Endothelial cell of umbilical vein (primary cell): ENCODE results near the gene CWC27. TPM values are rescaled to one million over a fixed set of nuclear protein-coding genes. Genes with fewer than 3 reads are reported as not detected.

Source experiments
- BruUV-seq: library from RNA; stranded (reverse); fragments of 400-500 nt; replicated peaks from 2 replicates; lab custom pipeline; 2021; lab: Mats Ljungman, UMichigan
- CTCF ChIA-PET: fragments of 300-600, 350-600 bp; sonication (Branson Sonifier 250); formaldehyde crosslinking; loops from one replicate; lab custom pipeline; 2021; ENCODE audit warnings: antibody characterized with exemption, inconsistent platforms; lab: Charles Lee
- POLR2A ChIA-PET: fragments of 300-600, 350-600 bp; sonication (Branson Sonifier 250); formaldehyde crosslinking; loops from one replicate; lab custom pipeline; 2021; ENCODE audit warnings: antibody characterized with exemption, inconsistent platforms; lab: Charles Lee
- DNase-seq: peaks from one replicate; pipeline ENCODE4 v3.0.0-alpha.2; 2011; ENCODE audit warnings: low read depth, low spot score
- FAIRE-seq: peaks from 2 replicates; lab custom pipeline; 2011; peaks lifted over from hg19 to GRCh38; lab: Jason Lieb, UNC
- H2AFZ ChIP-seq: 2 replicates; pipeline ENCODE4 v1.6.0; 2012; ENCODE audit warnings: low read depth, low read length, control low read depth, inconsistent platforms
- H3K27ac ChIP-seq: 2 replicates; pipeline ENCODE4 v1.5.1; 2011; ENCODE audit warnings: low read depth, mild to moderate bottlenecking, control low read depth, low read length, moderate library complexity; ENCODE audit not compliant: insufficient read depth
- H3K27me3 ChIP-seq, 2 experiments: 2 replicates each; pipeline versions ENCODE4 v1.6.0 to v1.6.1; 2011; ENCODE audit warnings: low read length in 2 of 2, mixed read lengths in 1 of 2; ENCODE audit not compliant: control insufficient read depth in 2 of 2, insufficient read depth in 2 of 2
- H3K36me3 ChIP-seq, 2 experiments: 2 replicates in 1 of 2; 3 replicates in 1 of 2; pipeline ENCODE4 v1.5.1; 2011; ENCODE audit warnings: low read length in 2 of 2, mild to moderate bottlenecking in 1 of 2, moderate library complexity in 1 of 2; ENCODE audit not compliant: control insufficient read depth in 2 of 2, insufficient read depth in 2 of 2; ENCODE audit errors: extremely low read depth in 1 of 2
- H3K4me1 ChIP-seq: 3 replicates; pipeline ENCODE4 v1.5.1; 2011; ENCODE audit warnings: mild to moderate bottlenecking, low read length; ENCODE audit not compliant: control insufficient read depth, insufficient read depth; ENCODE audit errors: extremely low read depth
- H3K4me2 ChIP-seq: 2 replicates; pipeline ENCODE4 v1.6.1; 2011; ENCODE audit warnings: low read length, control low read depth, mixed read lengths; ENCODE audit not compliant: insufficient read depth
- H3K4me3 ChIP-seq, 3 experiments: fragments of 200-600 bp in 1 of 3; sonication (generic), shearing (Covaris generic) in 1 of 3; replicated peaks in 1 of 3; 2 replicates each; pipeline ENCODE4 v1.5.1; 2011 to 2016; ENCODE audit warnings: control low read depth in 3 of 3, low read length in 3 of 3, mild to moderate bottlenecking in 2 of 3, inconsistent platforms in 1 of 3, low read depth in 1 of 3, moderate library complexity in 1 of 3; ENCODE audit not compliant: insufficient read depth in 1 of 3
- H3K79me2 ChIP-seq: 2 replicates; pipeline ENCODE4 v1.6.0; 2012; ENCODE audit warnings: low read length, inconsistent platforms; ENCODE audit not compliant: control insufficient read depth, insufficient read depth
- H3K9ac ChIP-seq: replicated peaks from 2 replicates; pipeline ENCODE3; 2011; ENCODE audit warnings: low read length, control low read depth; ENCODE audit not compliant: insufficient read depth; ENCODE audit errors: extremely low read depth
- H3K9me1 ChIP-seq: replicated peaks from 3 replicates; pipeline ENCODE4 v1.6.0; 2011; ENCODE audit warnings: mild to moderate bottlenecking, low read length; ENCODE audit not compliant: control insufficient read depth, insufficient read depth; ENCODE audit errors: extremely low read depth
- H3K9me3 ChIP-seq: replicated peaks from 2 replicates; pipeline ENCODE4 v1.5.1; 2012; ENCODE audit warnings: low read length, inconsistent platforms; ENCODE audit not compliant: control insufficient read depth, insufficient read depth
- H4K20me1 ChIP-seq: replicated peaks from 2 replicates; pipeline ENCODE3; 2011; ENCODE audit warnings: mild to moderate bottlenecking, low read length; ENCODE audit not compliant: control insufficient read depth, insufficient read depth; ENCODE audit errors: extremely low read depth
- EZH2 ChIP-seq: IDR thresholded peaks from 2 replicates; pipeline ENCODE4 v1.6.1; 2012; ENCODE audit warnings: borderline replicate concordance, low read depth, mild to moderate bottlenecking, moderate library complexity, low read length, inconsistent platforms; ENCODE audit not compliant: severe bottlenecking
- FOS ChIP-seq: IDR thresholded peaks from 2 replicates; pipeline ENCODE4 v1.6.1; 2011; ENCODE audit warnings: mild to moderate bottlenecking, low read length, moderate library complexity, borderline replicate concordance; ENCODE audit not compliant: insufficient read depth
- GATA2 ChIP-seq: IDR thresholded peaks from 2 replicates; pipeline ENCODE4 v1.7.0; 2011; ENCODE audit warnings: low read depth, mild to moderate bottlenecking, moderate library complexity, mixed read lengths, low read length; ENCODE audit not compliant: insufficient read length, insufficient read depth
- JUN ChIP-seq: IDR thresholded peaks from 2 replicates; pipeline ENCODE4 v1.6.1; 2011; ENCODE audit warnings: borderline replicate concordance, low read depth; ENCODE audit not compliant: insufficient read length, insufficient read depth
- MYC ChIP-seq: IDR thresholded peaks from one replicate; pipeline ENCODE4 v1.6.1; 2011; ENCODE audit warnings: mild to moderate bottlenecking, low read depth, low read length
- POLR2A ChIP-seq: IDR thresholded peaks from 2 replicates; pipeline ENCODE4 v1.6.1; 2012; ENCODE audit warnings: low read depth, mild to moderate bottlenecking, control low read depth, low read length
- POLR2AphosphoS5 ChIP-seq: IDR thresholded peaks from 2 replicates; pipeline ENCODE4 v1.6.1; 2012; ENCODE audit warnings: low read depth, mild to moderate bottlenecking, control low read depth, low read length, moderate library complexity; ENCODE audit not compliant: insufficient read depth
- dilution Hi-C: fragments of 300-500 bp; cut with MboI; formaldehyde crosslinking; loops from one replicate; pipeline ENCODE4 v1.15.0; 2019; ENCODE audit warnings: low sequenced_read_pairs; ENCODE audit not compliant: extremely low pct_ligation_motif_present
- intact Hi-C: fragments of 100-400 bp; cut with micrococcal nuclease; formaldehyde crosslinking; loops from one replicate; pipeline ENCODE4 v1.10.0; 2022
- polyA plus RNA-seq, 4 experiments: library from polyadenylated mRNA; depleted of rRNA in 3 of 4; stranded (reverse) in 3 of 4; unstranded in 1 of 4; fragments of >200 nt; gene quantifications; 2 replicates each; pipeline versions ENCODE4 v1.2.1 to v1.2.3, GENCODE V29; 2011 to 2012; ENCODE audit warnings: missing spikeins in 1 of 4
- total RNA-seq: library from RNA; stranded (reverse); gene quantifications from 2 replicates; pipeline ENCODE4 v1.2.3, GENCODE V29; 2021
- TF ChIP-seq, protein P1 (sequence below): IDR thresholded peaks from 2 replicates; pipeline ENCODE4 v1.6.1; 2011; ENCODE audit not compliant: insufficient read depth, insufficient read length
- TF ChIP-seq, protein P2 (sequence below), 2 donors: IDR thresholded peaks; 1 replicate in 1 of 2; 2 replicates in 1 of 2; pipeline ENCODE4 v1.5.1; 2011; ENCODE audit warnings: low read length in 2 of 2, mild to moderate bottlenecking in 2 of 2, moderate library complexity in 2 of 2, control low read depth in 1 of 2, inconsistent platforms in 1 of 2, low read depth in 1 of 2; ENCODE audit not compliant: insufficient read depth in 1 of 2; ENCODE audit errors: extremely low read depth in 1 of 2

CWC27 gene
- total and polyA plus RNA-seq, 2 donors (not counting 3 experiments of a cell fraction or from before 2014, with no cell fraction given) = 11.9 to 23.8 TPM

DNA sequence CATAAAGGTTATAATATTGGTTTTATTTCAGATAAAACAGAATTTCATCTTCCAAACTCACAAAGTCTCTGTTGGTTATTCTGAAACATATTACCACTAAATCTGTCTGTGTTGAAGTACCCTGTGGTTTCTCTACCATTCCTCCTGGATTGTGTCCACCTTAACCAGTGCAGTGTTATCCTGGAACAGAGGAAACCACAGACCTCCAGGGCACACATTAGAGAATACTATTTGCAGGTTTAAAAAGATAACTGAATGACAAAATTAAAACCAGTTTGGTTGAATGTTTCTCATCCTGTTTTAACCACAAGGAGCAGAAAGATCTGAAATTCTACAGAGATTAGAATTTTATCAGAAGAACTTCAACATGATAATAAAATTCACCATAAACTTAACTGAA lies 251.8 kb downstream of the CWC27 start:
- Histone ChIP-seq H3K9me3 (no peaks in the 10 kb centered on the region), H3K79me2 (no peaks in the 10 kb centered on the region), H3K9ac (no peak overlapping the region), H2AFZ (no peak overlapping the region), H3K4me3 (no peak overlapping the region), H3K4me1 (no peaks in the 10 kb centered on the region), H3K36me3 (no peaks in the 10 kb centered on the region), H3K9me1 (no peaks in the 10 kb centered on the region), H3K4me2 (no peak overlapping the region), H4K20me1 (no peaks in the 10 kb centered on the region), H3K27me3 (no peaks in the 10 kb centered on the region), H3K27ac (no peak overlapping the region)
- DNase-seq = no peak
- dilution Hi-C loops = no loop called here
- TF ChIP-seq, protein P1, sequence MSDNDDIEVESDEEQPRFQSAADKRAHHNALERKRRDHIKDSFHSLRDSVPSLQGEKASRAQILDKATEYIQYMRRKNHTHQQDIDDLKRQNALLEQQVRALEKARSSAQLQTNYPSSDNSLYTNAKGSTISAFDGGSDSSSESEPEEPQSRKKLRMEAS = no peak
- no peak for TF ChIP-seq MYC
- no peak for TF ChIP-seq GATA2
- no peak for TF ChIP-seq EZH2
- TF ChIP-seq, protein P2, sequence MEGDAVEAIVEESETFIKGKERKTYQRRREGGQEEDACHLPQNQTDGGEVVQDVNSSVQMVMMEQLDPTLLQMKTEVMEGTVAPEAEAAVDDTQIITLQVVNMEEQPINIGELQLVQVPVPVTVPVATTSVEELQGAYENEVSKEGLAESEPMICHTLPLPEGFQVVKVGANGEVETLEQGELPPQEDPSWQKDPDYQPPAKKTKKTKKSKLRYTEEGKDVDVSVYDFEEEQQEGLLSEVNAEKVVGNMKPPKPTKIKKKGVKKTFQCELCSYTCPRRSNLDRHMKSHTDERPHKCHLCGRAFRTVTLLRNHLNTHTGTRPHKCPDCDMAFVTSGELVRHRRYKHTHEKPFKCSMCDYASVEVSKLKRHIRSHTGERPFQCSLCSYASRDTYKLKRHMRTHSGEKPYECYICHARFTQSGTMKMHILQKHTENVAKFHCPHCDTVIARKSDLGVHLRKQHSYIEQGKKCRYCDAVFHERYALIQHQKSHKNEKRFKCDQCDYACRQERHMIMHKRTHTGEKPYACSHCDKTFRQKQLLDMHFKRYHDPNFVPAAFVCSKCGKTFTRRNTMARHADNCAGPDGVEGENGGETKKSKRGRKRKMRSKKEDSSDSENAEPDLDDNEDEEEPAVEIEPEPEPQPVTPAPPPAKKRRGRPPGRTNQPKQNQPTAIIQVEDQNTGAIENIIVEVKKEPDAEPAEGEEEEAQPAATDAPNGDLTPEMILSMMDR (IDR thresholded peaks at IDR 0.05; ENCODE audit: extremely low read depth in 1 of 2, insufficient read depth in 1 of 2, low read depth in 1 of 2, low read length in 2 of 2) = no peak
- no peak for TF ChIP-seq JUN
- no peak for TF ChIP-seq POLR2A
- TF ChIP-seq FOS = no peak
- TF ChIP-seq POLR2AphosphoS5 = no peak
- no TSS peak for BruUV-seq
- POLR2A ChIA-PET = no interaction called here
- CTCF ChIA-PET = interaction anchor here (1.2 kb wide), 1 partner anchor 13 kb away, joined by 5 read pairs; no protein-coding TSS in a partner anchor
- intact Hi-C loops = no loop called here
- no peak for FAIRE-seq
